HG03354 (cell line): ENCODE results near the gene STYXL2.

ENCODE experiments used
- ATAC-seq: cut with Tn5 transposase; IDR thresholded peaks from one replicate; pipeline ENCODE4 v1.9.1; 2021; ENCODE audit warnings: mild to moderate bottlenecking; ENCODE audit not compliant: unreplicated experiment, poor library complexity, severe bottlenecking

The STYXL2 gene

GRCh38 chr1:167128261-167129227 is 34.7 kb downstream of the STYXL2 start:
- ATAC-seq, result no peak

DNA sequence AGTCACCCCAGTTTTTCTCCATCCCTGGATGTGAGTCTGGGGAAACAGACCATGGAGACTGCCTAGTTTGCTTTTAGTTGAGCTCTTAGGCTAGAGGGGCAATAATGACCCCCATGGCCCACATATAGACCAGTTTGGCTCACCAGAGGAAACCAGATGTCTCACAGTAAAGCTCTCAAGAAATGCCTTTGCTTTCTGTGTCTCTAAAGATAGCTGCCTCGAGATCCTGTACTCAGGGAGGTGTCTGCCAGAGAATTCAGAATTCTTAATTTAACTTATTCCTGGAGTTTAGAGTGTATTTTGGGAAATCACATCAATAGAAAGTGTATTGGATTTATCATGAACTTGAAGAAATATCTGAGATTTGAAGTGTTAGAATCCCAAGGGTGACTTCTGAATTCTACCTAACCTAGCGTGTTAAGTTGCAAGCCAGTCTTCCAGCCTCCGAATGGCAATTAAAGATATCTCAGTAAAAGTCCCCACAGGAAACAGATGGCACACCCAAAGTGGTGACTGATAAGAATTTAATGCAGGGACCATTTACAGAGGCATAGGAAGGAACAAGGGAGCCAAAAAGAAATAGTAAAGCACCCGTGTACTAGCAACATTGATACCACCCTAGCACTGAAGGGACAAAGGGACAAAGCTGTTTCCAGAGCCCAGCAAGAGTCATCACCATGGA is 37.1 kb downstream of the STYXL2 start:
- no peak for ATAC-seq

DNA sequence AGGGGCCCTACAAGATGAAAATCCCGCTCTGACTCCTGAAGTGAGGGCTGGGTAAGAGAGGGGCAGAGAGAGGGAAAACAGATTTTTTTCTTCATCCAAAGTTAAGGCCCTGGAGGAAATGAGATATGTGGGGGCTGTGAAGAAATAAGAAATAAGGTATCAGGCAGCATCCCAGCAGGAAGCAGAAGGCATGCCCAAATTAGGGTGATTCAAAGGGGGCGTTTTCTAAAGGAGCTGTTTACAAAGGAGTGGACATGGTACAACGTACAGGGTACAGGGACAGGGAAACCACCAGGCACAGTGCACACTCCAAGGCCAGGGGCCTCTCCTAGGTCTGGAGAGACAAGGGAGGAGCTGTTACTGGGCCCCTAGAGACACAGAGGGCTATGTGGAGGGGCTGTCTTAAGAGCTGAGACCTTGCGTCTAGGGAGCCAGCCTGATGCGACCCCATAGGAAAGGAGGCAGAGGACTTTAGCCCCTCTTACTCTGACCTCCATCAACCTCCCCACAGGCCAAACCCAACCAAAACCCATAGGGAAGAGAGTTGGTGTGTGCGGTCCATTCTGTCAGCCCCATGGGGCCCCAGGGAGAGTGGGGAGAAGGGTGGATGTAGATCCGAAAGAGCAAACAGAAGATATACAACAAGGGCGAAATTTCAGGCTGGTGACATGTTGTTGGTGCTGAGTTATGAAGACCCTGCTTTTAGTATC is 38.6 kb downstream of the STYXL2 start:
- no peak for ATAC-seq

DNA sequence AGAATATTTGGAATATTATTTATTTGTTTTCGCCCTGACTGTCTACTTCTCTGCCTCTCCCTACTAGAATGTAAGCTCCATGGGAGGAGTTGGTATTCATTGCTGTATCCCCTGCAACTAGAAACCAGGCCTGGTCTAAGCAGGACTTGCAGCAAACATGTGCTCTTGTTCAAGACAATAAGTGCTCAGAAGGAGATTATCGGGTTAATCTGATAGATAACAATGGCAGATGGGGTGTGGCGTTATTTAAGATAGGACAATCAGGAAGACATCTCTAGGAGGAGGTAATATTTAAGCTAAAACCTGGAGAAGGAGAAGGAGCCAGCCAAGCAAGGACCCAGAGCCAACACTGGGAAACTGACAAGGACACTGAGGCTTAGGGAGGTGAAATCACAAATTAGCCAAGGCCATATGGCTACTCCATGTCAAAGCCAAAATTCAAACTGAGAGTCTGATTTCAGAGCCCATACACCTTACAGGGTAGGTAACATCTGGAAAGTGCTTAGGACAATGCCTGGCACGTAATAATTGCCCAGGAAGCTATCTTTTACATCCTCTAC is 41.5 kb downstream of the STYXL2 start:
- ATAC-seq, result no peak

- no peak for ATAC-seq
Observed at GRCh38 chr1:167136191-167136614, 42.3 kb downstream of the STYXL2 start.

DNA sequence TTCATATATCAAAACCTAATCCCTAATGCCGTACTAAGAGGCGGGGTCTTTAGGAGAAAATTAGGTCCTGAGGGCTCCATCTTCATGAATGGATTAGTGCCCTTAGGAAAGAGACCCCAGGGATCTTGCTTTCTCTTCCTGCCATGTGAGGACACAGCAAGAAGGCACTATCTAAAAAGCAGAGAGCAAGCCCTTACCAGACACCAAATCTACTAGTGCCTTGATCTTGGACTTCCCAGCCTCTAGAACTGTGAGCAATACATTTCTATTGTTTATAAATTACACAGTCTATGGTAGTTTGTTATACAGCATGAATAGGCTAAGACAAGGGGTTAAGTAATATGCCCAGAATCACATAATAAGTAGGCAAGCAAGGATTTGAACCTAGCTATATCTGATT is 42.9 kb downstream of the STYXL2 start:
- ATAC-seq, result no peak

DNA sequence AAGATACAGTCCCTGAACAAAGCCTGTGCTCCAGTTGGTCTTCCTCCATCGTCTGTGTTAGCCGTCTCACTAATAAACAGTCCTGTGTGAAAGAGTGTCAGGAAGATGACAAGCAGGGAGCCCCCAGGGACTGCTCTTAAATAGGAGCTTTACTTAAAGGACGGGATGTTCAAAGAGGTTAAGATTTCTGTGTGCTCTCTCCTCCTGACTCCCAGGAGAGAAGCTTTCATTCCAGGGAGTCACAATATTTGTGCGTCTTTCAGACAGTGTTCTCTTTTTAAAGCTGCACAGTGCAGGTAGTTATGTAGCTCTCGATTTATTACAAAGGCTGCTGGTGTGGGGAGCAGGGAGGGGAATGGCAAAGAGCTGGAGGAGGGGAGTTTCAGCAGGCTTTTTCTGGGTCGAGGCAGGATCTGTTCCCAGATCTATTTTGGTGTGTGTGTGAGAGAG is 43.5 kb downstream of the STYXL2 start:
- ATAC-seq, result no peak

DNA sequence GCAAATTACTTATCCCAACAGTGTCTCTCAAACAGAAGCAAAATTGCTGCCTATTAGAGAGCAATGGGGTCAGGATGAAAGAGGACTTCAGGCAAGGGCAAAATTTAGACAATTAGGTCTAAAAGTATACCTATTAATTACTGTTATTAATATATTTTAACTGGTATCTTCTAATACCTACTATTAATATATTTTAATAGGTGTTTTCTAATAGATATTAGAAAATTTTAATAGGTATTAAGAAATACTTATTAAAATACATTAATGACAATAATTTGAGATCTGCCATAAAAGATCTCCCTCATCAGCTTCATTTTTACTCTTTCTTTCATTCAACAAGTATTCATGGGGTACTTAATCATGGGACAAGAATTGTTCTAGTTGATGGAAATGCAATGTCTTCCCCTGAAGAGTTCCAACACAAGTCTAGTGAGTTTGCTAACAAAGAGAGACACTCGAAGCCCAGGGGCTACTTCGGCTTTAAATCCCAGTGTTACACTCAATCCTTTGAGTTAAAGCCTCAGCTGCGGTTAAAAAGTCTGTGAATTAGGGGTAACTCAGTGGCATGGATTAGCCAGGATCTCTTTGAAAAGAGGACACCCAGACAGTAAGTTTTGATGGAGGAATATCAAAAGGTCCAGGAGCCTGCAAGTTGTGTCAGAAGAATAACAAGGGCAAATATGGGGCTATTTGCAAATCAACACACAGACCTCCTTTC is 44.1 kb downstream of the STYXL2 start:
- ATAC-seq, result no peak

DNA sequence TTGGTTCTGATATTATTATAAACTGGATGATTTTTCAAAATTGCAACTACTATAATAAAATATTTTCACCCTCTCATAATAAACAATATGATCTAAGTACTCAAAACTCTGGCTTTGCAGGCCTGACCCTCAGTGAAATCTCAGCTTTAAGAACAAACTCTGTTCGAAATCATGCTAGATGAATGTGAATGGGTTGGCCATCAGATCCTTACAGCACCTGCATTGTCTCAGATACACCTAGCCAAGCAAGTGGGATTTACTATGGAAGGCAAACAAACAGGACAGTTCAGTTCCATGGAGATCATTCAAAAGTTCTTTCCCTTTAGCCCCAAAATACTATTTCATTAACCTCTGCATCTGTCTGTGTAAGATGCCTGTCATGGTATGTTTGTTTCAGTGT is 44.8 kb downstream of the STYXL2 start:
- no peak for ATAC-seq

DNA sequence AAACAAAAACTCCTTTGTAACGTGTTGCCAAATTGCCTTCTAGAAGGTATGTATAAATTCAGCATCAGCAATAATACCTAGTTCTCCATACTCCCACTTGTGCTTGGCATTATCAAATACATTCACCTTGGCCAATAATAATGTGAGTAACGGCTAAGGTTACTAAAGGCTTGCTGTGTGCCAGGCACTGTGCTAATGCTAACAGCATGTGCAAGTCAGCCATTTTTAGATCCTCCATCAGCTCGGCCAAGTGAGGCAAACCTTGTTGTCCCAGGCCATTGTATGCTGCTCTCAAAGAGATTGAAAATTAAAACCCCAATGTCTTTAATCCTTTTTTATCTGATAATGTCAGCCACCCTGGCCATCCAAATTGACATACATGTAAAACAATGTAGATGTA is 48.1 kb downstream of the STYXL2 start:
- ATAC-seq, result no peak
